ENCODE measurements around the gene DCUN1D3.

Gene DCUN1D3

DNA sequence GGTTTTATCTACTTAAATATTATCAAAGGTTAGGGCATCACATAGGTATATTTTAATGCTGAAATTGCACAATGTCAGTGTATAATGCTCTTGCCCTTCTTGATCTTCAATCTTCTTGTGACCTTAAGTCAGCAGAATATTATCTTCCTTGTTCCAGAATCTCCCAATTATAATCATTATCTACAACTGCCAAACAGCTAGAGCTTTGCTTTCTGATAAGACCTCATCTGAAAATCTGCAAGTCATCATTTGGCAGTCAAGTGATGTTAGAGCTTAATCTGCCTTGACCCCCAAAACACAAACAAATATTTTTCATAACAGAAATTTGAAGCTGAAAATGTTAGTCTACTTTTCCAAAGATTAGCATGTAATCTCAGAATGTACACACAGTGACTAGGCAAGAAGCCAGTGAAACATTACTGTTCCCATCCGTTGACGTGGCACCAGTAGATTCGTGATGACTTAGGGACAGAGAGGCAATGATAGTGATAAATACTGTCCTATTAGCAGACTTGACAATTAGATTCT, 74.1 kb downstream of the DCUN1D3 start:
- ATAC-seq, result no peak
- no peak for TF ChIP-seq ZC3H10 (CRISPR knock-in tag; IDR thresholded peaks at IDR 0.05)
- TF ChIP-seq ZNF8 (CRISPR knock-in tag; IDR thresholded peaks at IDR 0.05), result no peak
- TF ChIP-seq ESRRG (CRISPR knock-in tag; IDR thresholded peaks at IDR 0.05), result no peak
- no peak for TF ChIP-seq ZFP30 (CRISPR knock-in tag; IDR thresholded peaks at IDR 0.05)
- TF ChIP-seq, protein P1, sequence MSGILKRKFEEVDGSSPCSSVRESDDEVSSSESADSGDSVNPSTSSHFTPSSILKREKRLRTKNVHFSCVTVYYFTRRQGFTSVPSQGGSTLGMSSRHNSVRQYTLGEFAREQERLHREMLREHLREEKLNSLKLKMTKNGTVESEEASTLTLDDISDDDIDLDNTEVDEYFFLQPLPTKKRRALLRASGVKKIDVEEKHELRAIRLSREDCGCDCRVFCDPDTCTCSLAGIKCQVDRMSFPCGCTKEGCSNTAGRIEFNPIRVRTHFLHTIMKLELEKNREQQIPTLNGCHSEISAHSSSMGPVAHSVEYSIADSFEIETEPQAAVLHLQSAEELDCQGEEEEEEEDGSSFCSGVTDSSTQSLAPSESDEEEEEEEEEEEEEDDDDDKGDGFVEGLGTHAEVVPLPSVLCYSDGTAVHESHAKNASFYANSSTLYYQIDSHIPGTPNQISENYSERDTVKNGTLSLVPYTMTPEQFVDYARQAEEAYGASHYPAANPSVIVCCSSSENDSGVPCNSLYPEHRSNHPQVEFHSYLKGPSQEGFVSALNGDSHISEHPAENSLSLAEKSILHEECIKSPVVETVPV (CRISPR knock-in tag; IDR thresholded peaks at IDR 0.05), result no peak
- TF ChIP-seq ZNF565 (CRISPR knock-in tag; conservative IDR thresholded peaks at IDR 0.05; ENCODE audit: low read depth), result no peak
- TF ChIP-seq SNAI2 (CRISPR knock-in tag; IDR thresholded peaks at IDR 0.05), result no peak
- TF ChIP-seq, protein P2, sequence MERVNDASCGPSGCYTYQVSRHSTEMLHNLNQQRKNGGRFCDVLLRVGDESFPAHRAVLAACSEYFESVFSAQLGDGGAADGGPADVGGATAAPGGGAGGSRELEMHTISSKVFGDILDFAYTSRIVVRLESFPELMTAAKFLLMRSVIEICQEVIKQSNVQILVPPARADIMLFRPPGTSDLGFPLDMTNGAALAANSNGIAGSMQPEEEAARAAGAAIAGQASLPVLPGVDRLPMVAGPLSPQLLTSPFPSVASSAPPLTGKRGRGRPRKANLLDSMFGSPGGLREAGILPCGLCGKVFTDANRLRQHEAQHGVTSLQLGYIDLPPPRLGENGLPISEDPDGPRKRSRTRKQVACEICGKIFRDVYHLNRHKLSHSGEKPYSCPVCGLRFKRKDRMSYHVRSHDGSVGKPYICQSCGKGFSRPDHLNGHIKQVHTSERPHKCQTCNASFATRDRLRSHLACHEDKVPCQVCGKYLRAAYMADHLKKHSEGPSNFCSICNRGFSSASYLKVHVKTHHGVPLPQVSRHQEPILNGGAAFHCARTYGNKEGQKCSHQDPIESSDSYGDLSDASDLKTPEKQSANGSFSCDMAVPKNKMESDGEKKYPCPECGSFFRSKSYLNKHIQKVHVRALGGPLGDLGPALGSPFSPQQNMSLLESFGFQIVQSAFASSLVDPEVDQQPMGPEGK (CRISPR knock-in tag; IDR thresholded peaks at IDR 0.05; ENCODE audit: borderline replicate concordance), result no peak
- no peak for TF ChIP-seq TCF4 (CRISPR knock-in tag; IDR thresholded peaks at IDR 0.05; ENCODE audit: borderline replicate concordance)
- TF ChIP-seq ZFP3 (CRISPR knock-in tag; IDR thresholded peaks at IDR 0.05), result no peak
- TF ChIP-seq, protein P3, sequence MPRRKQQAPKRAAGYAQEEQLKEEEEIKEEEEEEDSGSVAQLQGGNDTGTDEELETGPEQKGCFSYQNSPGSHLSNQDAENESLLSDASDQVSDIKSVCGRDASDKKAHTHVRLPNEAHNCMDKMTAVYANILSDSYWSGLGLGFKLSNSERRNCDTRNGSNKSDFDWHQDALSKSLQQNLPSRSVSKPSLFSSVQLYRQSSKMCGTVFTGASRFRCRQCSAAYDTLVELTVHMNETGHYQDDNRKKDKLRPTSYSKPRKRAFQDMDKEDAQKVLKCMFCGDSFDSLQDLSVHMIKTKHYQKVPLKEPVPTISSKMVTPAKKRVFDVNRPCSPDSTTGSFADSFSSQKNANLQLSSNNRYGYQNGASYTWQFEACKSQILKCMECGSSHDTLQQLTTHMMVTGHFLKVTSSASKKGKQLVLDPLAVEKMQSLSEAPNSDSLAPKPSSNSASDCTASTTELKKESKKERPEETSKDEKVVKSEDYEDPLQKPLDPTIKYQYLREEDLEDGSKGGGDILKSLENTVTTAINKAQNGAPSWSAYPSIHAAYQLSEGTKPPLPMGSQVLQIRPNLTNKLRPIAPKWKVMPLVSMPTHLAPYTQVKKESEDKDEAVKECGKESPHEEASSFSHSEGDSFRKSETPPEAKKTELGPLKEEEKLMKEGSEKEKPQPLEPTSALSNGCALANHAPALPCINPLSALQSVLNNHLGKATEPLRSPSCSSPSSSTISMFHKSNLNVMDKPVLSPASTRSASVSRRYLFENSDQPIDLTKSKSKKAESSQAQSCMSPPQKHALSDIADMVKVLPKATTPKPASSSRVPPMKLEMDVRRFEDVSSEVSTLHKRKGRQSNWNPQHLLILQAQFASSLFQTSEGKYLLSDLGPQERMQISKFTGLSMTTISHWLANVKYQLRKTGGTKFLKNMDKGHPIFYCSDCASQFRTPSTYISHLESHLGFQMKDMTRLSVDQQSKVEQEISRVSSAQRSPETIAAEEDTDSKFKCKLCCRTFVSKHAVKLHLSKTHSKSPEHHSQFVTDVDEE (CRISPR knock-in tag; IDR thresholded peaks at IDR 0.05), result no peak
- TF ChIP-seq OSR1 (CRISPR knock-in tag; IDR thresholded peaks at IDR 0.05), result no peak
- TF ChIP-seq TOX (CRISPR knock-in tag; IDR thresholded peaks at IDR 0.05; ENCODE audit: borderline replicate concordance), result no peak
- TF ChIP-seq ZNF70 (CRISPR knock-in tag; IDR thresholded peaks at IDR 0.05), result no peak

DNA sequence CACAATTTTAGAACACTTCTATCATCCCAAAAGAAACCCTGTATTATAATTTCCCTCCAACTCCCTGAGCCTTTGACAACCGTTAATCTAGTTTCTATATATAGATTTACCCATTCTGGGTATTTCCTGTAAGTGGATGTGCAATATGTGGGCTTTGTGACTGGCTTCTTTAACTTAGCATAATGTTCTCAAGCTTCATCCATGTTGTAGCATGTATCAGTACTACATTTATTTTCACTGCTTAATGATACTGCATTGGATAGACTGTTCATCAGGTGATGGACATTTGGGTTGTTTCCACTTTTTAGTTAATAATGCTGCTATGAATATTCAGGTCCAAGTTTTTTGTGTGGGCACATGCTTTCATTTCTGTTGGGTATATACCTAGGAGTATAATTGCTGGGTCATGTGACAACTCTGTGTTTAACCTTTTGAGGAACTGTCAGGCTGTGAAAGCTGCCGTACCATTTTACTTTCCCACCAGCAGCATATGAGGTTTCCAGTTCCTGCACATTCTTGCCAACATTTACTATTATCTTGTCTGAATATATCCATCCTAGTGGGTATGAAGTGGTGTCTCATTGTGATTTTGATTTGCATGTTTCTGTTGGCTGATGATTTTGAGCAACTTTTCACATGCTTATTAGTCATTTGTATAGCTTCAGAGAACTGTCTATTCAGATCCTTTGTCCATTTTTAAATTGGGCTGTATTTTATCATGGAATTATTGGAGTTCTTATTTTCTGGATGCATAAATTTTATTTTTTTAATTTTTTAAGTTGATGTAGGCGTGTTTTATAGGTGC, 77.4 kb downstream of the DCUN1D3 start:
- no peak for ATAC-seq
- TF ChIP-seq TOX (CRISPR knock-in tag; IDR thresholded peaks at IDR 0.05; ENCODE audit: borderline replicate concordance) (no peak), ARNTL (CRISPR knock-in tag; IDR thresholded peaks at IDR 0.05; ENCODE audit: borderline replicate concordance, low read depth) (no peak), ZC3H10 (CRISPR knock-in tag; IDR thresholded peaks at IDR 0.05) (no peak), ZFP30 (CRISPR knock-in tag; IDR thresholded peaks at IDR 0.05) (no peak), ZFP3 (CRISPR knock-in tag; IDR thresholded peaks at IDR 0.05) (no peak), PPARA (CRISPR knock-in tag; IDR thresholded peaks at IDR 0.05; ENCODE audit: borderline replicate concordance) (no peak), ZNF565 (CRISPR knock-in tag; conservative IDR thresholded peaks at IDR 0.05; ENCODE audit: low read depth) (no peak), BACH2 (CRISPR knock-in tag; IDR thresholded peaks at IDR 0.05; ENCODE audit: borderline replicate concordance) (no peak), SNAI2 (CRISPR knock-in tag; IDR thresholded peaks at IDR 0.05) (no peak), RARB (CRISPR knock-in tag; IDR thresholded peaks at IDR 0.05) (no peak), ESRRG (CRISPR knock-in tag; IDR thresholded peaks at IDR 0.05) (no peak), ZNF8 (CRISPR knock-in tag; IDR thresholded peaks at IDR 0.05) (no peak), TCF4 (CRISPR knock-in tag; IDR thresholded peaks at IDR 0.05; ENCODE audit: borderline replicate concordance) (no peak), CSDC2 (CRISPR knock-in tag; IDR thresholded peaks at IDR 0.05) (no peak)
- TF ChIP-seq, protein P2 (CRISPR knock-in tag; IDR thresholded peaks at IDR 0.05; ENCODE audit: borderline replicate concordance), result no peak
- TF ChIP-seq, protein P4, sequence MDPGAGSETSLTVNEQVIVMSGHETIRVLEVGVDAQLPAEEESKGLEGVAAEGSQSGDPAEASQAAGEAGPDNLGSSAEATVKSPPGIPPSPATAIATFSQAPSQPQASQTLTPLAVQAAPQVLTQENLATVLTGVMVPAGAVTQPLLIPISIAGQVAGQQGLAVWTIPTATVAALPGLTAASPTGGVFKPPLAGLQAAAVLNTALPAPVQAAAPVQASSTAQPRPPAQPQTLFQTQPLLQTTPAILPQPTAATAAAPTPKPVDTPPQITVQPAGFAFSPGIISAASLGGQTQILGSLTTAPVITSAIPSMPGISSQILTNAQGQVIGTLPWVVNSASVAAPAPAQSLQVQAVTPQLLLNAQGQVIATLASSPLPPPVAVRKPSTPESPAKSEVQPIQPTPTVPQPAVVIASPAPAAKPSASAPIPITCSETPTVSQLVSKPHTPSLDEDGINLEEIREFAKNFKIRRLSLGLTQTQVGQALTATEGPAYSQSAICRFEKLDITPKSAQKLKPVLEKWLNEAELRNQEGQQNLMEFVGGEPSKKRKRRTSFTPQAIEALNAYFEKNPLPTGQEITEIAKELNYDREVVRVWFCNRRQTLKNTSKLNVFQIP (CRISPR knock-in tag; IDR thresholded peaks at IDR 0.05; ENCODE audit: borderline replicate concordance, low read depth), result no peak
- TF ChIP-seq, protein P1 (CRISPR knock-in tag; IDR thresholded peaks at IDR 0.05), result no peak
- TF ChIP-seq, protein P3 (CRISPR knock-in tag; IDR thresholded peaks at IDR 0.05), result no peak
- TF ChIP-seq, protein P5, sequence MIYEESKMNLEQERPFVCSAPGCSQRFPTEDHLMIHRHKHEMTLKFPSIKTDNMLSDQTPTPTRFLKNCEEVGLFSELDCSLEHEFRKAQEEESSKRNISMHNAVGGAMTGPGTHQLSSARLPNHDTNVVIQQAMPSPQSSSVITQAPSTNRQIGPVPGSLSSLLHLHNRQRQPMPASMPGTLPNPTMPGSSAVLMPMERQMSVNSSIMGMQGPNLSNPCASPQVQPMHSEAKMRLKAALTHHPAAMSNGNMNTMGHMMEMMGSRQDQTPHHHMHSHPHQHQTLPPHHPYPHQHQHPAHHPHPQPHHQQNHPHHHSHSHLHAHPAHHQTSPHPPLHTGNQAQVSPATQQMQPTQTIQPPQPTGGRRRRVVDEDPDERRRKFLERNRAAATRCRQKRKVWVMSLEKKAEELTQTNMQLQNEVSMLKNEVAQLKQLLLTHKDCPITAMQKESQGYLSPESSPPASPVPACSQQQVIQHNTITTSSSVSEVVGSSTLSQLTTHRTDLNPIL (CRISPR knock-in tag; IDR thresholded peaks at IDR 0.05; ENCODE audit: low read depth), result no peak

Measured in SK-N-SH treated with all-trans-retinoic acid at 6 μM for 48 hours (cell line).